Stimulated activated CD4-positive, alpha-beta T cell treated with anti-CD3 and anti-CD28 coated beads, Interleukin-2, amount 100 ng/mL, for 48 hours (primary cell): Measurements from ENCODE around the gene TGFB1.
A peak's percentile ranks its signal among the peaks of the same experiment; 100 is the strongest.

Experiments used
- DNase-seq, 2 donors: peaks; one replicate each; pipeline ENCODE4 v3.0.0-alpha.2; 2020

Gene TGFB1

DNA sequence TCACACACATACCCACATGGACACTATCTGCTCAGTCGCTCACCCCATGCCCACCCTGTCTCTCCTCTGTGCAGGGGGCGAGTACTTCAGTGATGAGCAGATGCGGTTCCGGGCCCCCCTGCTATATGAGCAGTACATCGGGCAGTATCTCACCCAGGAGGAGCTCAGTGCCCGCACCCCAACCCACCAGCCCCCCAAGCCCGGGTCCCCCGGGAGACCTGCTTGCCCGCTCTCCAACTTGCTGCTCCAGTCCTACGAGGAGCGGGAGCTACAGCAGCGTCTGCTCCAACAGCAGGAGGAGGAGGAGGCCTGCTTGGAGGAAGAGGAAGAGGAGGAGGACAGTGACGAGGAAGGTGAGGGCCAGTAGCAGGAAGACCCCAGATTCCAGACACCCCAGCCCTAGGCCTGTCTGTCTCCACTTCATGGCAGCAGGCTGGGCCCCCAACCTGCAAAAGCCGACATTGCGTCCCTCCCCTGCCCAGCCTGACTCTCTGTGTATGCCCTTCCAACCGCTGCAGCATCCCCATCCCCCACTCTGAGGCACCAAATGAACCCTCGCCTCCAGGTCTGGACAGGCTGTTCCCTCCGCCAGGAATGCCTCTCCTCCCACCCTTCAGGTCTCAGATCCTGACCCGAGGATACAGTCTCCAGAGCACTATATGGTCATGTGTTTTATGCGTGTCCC, 34.1 kb downstream of the TGFB1 start:
- DNase-seq = no peak

DNA sequence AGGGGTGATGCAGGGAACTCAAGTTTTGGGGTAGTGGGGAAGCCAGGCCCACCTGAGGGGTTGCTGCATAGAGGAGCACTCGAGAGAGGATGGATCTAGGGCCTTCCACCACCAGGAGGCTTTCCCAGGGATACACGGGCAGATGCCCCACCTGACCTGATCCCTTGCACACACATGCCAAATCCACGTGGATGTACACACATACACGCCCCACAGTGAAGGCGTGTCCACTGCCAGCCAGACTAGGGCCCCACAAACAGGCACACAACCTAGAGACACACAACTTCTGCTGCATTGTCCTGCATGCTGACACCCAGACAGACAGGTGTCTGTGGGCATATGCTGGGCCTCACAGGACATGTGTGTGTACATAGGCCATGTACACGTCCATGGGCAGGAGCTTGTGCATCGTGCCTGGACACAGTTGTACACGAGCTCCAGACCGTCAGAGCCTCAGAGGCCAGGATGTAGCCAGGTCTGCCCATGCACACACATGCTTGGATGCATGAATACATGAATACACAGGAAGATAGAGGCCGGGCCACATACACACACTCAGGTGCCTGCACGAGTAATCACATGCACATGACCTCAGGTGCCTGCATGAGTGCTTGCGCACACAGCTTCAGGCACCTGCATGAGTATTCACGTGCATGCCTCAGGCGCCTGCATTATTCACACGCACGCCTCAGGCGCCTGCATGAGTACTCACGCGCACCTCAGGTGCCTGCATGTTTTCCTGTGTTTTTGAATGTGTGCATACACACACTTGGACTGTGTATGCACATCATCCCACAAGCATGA, 34.8 kb downstream of the TGFB1 start:
- no peak for DNase-seq

DNA sequence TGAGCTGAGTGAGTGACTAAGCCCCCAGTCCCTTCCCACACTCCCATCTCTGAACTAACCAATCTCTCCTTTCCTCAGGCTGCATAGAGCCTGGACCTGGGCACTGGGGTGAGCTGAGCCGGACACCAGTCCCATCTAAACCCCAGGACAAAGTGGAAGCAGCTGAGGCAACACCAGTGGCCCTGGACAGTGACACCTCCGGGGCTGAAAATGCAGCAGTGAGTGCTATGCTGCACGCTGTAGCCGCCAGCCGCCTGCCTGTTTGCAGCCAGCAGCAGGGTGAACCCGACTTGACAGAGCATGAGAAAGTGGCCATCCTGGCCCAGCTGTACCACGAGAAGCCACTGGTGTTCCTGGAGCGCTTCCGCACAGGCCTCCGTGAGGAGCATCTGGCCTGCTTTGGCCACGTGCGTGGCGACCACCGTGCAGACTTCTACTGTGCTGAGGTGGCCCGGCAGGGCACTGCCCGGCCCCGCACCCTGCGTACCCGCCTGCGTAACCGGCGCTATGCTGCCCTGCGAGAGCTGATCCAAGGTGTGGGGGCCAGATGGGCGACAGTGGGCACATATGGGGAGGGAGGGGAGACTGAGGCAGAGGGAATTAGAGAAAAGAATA, 37.3 kb downstream of the TGFB1 start:
- no peak for DNase-seq

DNA sequence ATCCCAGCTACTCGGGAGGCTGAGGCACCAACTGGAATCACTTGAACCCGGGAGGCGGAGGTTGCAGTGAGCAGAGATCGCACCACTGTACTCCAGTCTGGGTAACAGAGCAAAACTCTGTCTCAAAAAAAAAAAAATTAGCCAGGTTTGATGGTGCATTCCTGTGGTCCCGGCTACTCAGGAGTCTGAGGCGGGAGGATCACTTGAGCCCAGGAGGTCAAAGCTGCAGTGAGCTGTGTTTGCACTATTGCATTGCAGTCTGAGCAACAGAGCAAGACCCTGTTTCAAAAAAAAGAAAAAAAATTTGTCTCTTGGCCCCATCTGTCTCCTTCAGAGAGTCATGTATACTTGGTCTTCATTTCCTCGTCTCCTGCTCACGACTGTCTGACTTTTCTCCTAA, 42.1 kb downstream of the TGFB1 start:
- no peak for DNase-seq

DNA sequence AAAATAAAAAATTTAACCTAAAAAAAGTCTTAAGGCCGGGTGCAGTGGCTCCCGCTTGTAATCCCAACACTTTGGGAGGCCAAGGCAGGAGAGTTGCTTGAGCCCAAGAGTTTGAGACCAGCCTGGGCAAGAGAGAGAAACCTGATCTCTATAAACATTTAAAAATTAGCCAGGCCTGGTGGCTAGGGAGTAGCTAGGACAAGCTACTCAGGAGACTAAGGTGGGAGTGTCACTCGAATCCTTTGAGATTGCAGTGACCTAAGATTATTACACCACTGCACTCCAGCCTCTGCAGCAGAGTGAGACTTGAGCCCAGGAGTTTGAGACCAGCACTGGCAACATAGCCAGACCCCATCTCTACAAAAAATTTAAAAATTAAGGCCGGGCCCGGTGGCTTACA, 42.6 kb downstream of the TGFB1 start:
- DNase-seq = no peak

DNA sequence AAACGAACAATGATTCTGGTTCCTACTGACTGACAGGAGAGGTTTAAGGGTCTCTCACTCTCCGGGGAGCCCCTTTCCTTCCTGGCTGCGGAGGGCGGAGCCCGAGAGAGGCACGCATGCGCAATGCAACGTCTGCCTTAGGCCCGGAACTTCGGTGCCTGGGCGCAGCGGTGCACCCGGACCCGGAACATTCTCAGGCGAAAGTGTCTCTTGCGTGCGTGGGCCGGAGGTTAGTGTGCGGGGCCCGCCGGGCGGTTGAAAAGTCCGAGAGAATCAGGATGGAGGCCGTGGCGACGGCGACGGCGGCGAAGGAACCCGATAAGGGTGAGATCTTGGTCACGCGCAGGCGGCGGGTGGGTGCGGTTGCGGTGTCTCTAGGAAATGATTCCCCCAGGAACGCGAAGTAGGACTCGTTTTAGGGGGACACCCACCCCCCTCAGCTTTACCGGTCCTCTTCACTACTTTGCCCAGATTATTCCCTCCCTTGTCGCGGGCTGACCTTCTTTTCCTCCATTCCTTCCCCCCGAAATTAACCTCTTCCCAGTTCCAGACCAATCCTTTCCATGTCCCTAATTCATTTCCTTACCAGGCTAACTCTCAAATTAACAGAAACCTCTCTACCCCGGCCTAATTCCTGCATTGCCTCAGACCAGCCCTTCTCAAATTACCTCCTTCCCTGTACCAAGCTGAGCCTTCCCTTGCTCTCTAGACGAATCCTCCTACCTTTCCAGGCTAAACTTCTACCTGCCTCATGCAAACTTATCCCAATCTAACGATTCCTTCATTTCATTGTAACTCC, 43.5 kb downstream of the TGFB1 start, which contains the start of gene CCDC97:
CCDC97 (plus strand) TSS at position 140 of the 799 bp plus-strand sequence; CDS start at position 279, 139 bp downstream.
- DNase-seq = peak; percentile 81 to 87

DNA sequence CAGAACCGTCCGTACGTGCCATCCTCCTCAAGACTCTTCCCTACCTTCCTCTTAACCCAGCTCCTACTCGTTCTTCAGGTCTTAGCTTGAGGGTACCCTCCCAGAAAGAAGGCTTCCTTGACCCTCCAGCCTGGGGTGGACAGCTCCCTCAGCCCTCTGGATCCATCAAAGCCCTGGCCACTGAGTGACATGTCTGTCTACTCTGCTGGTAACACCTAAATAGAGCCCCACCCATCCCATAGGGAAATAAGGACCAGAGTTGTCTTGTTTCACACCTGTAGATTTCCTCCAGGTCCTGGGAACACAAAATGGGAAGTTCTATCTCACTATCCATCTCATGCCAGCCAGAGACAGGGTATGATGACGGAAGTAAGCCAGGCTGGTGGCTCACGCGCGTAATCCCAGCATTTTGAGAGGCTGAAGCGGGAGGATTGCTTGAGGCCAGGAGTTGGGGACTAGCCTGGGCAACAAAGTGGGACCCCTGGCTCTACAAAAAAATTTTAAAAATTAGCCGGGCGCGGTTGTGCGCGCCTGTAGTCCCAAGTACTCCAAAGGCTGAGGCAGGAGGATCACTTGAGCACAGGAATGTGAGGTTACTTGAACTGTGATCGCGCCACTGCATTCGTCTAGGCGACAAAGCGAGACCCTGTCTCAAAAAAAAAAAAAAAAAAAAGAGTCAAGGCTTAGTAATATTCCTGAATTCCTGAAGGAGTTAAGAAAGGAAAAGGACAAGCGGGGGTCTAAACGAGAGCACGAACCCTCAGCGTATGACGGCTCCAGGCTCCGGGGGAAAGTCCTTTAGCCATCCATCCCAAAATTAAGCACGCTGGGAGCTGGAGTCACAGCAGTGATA, 44.3 kb downstream of the TGFB1 start:
- DNase-seq = no peak

DNA sequence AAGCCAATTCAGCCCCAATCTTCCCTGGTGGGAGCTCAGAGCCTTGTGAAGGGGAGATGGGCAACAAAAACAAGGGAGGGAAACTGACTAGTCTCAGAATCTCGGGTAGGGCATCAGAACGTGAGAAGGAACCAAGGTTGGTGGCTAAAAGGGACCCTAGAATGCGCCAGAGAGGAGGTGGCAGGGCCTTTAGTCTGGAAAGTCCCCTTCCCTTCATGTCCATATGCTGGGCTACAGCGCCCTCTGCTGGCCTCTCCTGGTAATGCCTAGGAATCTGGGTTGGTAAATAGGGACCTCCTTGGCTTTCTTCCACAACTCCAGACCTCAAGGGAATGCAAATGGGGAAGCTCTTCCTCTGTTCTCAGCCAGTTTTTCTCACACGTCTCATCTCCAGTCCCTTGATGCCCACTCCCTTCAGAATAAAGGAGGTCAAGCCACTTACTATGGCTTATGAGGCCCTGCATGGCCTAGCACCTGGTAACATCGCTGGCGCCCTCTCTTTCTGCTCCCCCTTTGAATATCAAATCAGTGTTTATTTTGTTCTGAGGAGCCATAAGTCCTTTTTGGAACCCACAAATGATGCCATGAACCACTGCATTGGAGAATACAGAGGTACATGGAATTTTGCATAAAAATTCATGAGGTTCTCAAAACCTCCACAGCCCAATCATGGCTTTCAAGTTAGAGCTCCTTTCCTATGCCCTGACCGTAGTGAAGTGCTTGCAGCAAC, 45.1 kb downstream of the TGFB1 start:
- peak; percentile 96 to 97 for DNase-seq

DNA sequence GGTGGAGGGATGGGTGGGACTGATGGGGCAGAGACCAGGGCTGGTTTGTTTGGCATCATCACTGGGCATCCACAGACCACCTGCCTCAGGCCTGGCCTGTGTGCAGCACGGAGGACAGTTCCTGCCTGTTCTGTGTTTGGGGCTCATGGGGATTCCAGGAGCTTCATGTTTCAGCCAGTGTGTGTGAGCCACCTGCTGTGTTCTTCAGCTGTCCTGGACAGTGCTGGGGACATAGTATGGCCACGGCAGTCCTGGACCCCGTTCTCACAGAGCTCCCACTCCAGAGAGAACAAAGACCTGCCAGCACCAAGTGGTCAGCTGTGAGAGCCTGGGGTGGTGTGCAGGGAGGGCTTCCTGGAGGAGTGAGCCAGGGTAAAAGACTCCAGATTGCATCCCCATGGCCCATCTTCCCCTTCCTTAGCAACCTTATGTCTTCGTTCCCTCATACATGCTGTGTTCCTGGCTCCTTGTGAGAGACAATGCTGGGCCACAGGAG, 45.7 kb downstream of the TGFB1 start:
- DNase-seq = no peak

DNA sequence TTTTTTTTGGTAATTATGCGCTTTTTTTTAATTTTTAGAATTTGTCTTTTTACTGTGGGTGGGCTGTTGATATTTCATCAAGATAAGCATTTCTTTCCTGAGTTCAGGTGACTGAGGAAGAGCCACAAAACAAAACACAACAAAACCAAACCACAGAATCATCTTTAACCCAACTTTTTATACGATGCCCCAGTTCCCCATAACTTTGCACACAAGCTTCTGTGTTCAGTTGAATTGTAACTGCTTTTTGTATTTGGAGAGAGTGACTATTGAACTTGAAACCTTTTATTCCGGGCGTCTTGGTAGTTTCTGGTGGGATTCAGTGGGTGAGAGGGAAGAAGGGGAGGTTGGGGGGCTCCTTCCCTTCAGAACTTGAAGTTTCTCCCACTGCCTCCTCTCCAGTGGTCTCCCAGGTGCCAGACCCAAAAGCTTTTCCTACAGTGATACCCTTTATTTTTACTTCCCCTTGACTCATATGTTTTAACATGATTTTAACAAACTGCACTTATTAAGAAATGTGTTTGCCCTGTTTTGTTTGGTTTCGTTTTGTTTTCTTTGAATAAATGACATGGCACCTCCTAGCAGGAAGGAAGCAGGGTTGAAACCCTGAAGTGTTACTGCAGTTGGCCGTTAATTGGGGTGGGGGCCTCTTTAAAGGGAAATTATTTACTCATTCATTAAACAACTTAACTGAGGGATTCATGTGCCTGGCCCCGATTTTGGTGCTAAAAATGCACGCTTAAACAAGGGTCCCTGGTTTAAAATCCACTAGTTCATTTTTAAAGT, 46.4 kb downstream of the TGFB1 start:
- no peak for DNase-seq

DNA sequence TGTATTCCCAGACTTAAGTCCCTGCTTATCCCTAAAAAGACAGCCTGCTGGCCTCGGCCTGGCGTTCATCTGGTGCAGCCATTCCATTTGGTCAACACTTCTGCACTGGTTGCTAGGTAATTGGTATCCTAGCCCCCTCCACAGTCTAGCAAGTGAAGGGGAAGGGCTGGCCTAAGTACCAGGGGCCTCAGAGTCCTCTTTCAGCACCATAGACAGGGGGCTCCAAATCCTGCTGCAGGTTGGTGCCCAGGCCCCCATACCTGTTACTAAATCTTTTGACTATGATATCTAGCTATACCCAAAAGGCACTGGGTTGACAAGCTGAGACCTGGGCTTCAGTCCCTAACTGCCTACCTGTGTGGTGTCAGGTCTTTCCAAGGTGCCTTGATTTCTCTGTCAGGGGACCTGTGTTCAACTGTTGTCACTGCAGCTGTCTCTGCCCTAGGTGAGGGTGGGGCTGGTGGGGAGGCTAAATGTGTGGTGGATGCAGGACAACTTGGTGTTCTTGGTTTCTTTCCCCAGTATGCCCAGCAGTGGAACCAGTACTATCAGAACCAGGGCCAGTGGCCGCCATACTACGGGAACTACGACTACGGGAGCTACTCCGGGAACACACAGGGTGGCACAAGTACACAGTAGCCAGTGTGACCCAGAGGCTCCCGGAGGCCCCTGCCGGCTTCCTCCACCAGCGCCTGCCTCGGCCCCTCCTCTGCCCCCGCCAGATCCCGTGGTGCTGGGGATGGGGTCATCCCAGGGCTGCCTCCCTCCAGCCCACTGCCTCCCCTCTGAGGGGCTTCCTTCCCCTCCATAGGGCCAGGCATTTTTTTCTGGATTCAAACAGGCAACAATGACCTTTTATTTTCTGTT, 47.6 kb downstream of the TGFB1 start:
- no peak for DNase-seq

DNA sequence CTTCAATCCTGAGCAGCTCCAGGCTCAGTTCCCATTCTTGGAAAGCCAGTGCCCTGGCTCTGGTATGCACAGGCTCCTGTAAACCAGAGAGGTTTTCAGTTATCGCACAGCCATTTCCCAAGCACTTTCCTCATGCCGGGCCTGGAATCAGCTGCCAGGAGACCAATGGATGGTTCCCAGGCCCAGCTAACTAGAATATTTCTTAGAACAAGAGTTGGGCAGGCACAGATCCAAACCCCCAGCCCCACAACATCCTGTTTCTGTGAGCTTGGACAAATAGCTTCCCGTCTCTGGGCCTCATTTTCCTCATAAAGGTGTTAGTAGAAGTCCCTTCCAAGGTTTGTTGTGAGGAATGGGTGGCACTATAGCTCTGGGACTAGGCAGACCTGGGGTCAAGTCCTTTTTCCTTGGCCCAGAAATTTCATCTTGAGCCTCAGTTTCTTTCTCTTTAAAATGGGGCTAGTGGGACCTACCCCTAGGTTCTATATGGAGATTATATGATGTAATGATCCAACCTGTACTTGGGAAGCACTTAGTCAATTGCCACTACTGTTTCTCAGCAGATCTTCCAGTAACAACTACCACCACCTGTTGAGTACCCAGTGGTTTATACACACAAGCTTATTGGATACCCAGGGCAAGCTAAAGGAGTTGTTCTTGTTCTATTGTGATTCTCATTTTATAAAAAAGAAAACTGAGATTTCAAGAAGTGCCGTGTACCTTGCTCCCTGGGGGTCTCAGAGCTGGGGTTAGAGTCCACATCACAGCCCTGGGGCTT, 48.8 kb downstream of the TGFB1 start:
- DNase-seq = no peak

DNA sequence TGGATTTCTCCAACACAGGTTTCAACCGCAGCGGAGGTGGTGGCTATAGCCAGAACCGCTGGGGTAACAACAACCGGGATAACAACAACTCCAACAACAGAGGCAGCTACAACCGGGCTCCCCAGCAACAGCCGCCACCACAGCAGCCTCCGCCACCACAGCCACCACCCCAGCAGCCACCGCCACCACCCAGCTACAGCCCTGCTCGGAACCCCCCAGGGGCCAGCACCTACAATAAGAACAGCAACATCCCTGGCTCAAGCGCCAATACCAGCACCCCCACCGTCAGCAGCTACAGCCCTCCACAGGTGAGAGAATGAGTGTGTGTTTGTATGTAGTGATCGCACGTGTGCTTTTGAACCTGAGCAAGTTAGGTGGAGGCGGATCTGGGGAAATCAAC, 49.8 kb downstream of the TGFB1 start:
- no peak for DNase-seq

DNA sequence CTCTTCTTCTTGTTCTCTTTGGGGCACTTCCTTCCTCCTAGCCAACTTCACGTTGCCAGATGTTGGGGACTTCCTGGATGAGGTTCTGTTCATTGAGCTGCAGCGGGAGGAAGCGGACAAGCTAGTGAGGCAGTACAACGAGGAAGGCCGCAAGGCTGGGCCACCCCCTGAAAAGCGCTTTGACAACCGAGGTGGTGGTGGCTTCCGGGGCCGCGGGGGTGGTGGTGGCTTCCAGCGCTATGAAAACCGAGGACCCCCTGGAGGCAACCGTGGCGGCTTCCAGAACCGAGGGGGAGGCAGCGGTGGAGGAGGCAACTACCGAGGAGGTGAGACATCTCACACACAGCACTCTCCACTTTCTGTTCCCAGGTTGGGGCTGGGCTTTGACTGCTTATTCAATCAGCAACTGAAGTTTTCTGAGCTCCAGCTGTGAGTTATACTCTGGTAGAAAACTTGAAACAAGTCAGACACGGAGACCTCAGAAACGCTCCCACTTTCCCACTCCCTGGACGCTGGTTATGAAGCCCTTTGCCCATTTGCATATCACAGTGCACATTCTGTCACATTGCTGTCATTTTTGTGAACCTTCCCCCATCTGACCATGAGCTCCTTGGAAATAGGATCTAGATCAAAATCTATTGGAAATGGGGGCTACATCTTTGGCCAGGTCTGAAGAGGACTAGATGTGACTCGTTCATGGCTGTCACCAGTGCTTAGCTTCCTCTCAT, 50.9 kb downstream of the TGFB1 start:
- DNase-seq = peak in 1 of 2 donors; percentile 56

DNA sequence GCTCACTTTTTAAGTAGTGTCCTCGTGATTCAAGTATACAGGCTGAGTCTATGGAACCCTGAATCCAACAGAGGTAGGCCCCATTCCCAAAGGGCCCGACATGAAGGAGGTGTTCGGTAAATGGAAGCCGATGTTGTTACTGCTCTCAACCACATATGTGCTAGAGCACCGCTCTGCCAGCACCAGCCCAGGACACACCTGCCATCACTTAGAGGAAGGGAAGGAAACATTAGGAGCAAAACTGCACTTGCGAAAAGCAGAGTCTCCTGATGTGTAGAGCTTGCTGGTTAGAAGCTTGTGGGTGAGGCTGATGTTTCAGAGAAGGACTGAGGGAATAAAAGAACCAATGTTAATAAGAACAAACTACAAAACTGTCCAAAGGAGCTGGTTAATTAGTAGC, 53.2 kb downstream of the TGFB1 start:
- no peak for DNase-seq

DNA sequence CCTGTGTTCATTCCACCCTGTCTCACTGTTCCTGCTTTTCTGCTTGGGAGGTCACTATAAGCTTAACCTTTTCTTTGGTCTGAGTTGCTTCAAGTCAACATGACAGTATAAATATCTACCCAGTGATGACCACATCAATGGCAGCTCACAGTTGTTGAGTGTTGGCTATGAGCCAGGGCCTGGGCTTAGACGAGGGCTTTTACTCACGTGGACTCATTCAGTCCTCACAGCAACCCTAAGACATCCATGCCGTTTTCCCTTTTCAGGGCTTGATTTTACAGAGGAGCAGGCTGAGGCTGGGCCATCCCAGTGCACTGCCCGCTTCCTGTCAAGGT, 54.0 kb downstream of the TGFB1 start:
- no peak for DNase-seq

DNA sequence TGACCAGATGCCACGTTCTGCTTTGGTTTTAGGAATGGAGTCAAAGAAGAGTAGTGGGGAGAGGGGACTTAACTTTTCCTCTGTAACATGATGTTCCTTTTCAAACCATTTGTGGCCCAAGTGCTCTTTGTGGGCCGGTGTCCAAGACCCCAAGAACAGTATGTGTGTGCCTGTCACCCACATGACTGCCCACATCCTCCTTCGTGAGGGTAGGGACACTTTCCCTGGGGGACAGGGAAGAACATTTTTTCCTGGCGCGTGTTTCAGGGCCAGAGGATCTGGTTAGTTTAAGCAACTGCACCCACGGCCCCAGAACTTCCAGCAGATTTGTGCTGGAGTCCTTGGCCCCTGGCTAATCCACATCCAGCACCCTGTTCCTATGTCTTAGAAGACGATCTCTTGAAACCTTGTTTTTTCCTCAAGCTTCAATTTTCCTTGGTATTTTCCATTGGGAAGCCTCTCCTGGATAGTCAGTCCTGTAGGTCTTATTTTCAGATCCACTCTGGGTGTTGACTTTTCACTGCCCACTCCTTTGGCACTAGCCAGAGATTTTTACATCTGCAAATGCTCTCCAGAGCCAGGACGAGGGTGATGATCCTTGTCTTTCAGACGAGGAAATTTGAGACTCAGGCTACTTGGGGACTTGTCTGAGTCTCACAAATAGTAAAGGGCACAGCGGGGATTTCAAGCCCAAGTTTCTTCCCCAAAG, 54.5 kb downstream of the TGFB1 start:
- no peak for DNase-seq
